Body of pancreas (tissue), 4 donors: ENCODE data around the gene TSC22D2. TPM values are rescaled to one million over a fixed set of nuclear protein-coding genes. Genes with fewer than 3 reads are reported as not detected.

Source experiments
- ATAC-seq: fragments of 150-250 bp; one replicate; pipeline ENCODE4 v1.9.1; 2016
- DNase-seq, 4 donors: peaks; one replicate each; pipeline ENCODE4 v3.0.0-alpha.2; 2019
- H3K27ac ChIP-seq, 4 donors: fragments of 200-600 bp; sonication (generic); 1 replicate in 3 of 4; 2 replicates in 1 of 4; pipeline versions ENCODE4 v1.5.1 to v1.6.1; 2016 to 2019; ENCODE audit warnings: mild to moderate bottlenecking in 1 of 4, mixed read lengths in 1 of 4, moderate library complexity in 1 of 4
- H3K27me3 ChIP-seq, 2 donors: fragments of 200-600 bp; sonication (generic); one replicate each; pipeline ENCODE4 v1.6.0; 2016; ENCODE audit warnings: mild to moderate bottlenecking in 1 of 2
- H3K36me3 ChIP-seq, 2 donors: fragments of 200-600 bp; sonication (generic); replicated peaks in 1 of 2; 2 replicates each; pipeline ENCODE4 v1.5.1; 2016; ENCODE audit warnings: low read depth in 2 of 2; ENCODE audit not compliant: insufficient read depth in 1 of 2
- H3K4me1 ChIP-seq: fragments of 200-600 bp; sonication (generic); one replicate; pipeline ENCODE4 v1.6.0; 2016
- H3K4me3 ChIP-seq, 2 donors: fragments of 200-600 bp; sonication (generic); 1 replicate in 1 of 2; 2 replicates in 1 of 2; pipeline ENCODE4 v1.5.1; 2016 to 2019
- H3K9me3 ChIP-seq, 3 donors: fragments of 200-600 bp; sonication (generic); 1 replicate in 2 of 3; 2 replicates in 1 of 3; pipeline ENCODE4 v1.5.1; 2016
- POLR2A ChIP-seq, 3 donors: fragments of 450-650 bp; IDR thresholded peaks; one replicate each; pipeline ENCODE4 v1.6.1; 2016; ENCODE audit warnings: antibody characterized with exemption in 3 of 3, mild to moderate bottlenecking in 2 of 3
- WGBS, 2 donors: methylation state at CpG; one replicate each; pipeline ENCODE4 v1.1.5; 2017; 5-methylcytosine and 5-hydroxymethylcytosine counted together
- intact Hi-C: fragments of 100-400 bp; cut with DNase I; formaldehyde crosslinking; loops from one replicate; pipeline ENCODE4 v1.15.1; 2023
- total RNA-seq, 2 donors: library from RNA; depleted of rRNA; stranded (reverse); fragments of >200 nt; gene quantifications; one replicate each; pipeline ENCODE4 v1.1.0, GENCODE V29; 2016
- TF ChIP-seq, protein P1 (sequence below), 7 experiments: fragments of 450-650 bp in 4 of 7; fragments of 200-600 bp in 3 of 7; sonication (generic) in 3 of 7; IDR thresholded peaks; one replicate each; pipeline ENCODE4 v1.5.1; 2016 to 2019; ENCODE audit warnings: antibody characterized with exemption in 7 of 7

TSC22D2 gene
- total RNA-seq, 2 donors from 2014 or later, result 9.1 to 15.8 TPM

DNA sequence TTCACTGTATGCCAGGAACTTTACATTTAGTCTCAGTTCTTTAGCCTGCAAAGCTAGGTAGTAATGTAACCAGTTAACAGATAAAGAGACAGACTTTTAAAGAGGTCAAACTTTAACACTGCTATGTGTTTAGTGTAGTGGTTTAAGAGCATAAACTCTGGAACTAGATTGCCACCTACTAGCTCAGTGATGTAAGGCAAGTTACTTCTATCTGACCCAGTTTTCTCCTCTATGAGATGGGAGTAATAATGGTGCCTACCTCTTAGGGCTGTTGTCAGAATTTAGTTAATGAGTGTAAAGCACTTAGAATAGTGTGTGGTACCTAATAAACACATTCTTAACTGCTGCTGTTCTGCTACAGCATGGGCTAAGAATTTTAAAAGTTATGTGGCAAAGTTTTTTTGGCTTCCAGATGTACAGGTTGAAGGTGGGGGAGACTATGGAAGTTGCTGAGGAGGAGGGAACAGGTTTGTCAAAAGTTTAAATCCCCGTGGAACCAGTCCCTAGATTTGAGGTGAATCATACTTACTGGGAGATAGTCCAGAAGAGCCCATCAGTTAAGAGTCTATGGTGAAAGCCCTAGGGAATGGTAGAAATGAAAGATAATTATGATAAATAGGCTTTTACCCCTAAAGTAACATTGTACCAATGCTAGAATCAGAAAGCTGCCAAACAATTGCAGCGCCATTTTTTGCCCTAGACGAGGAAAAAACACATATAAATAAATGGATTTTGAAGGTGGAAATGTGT lies 13.9 kb downstream of the TSC22D2 start:
- Histone ChIP-seq H3K4me3 (no peak overlapping the region), H3K36me3 (no peaks in the 10 kb centered on the region), H3K27ac (no peak overlapping the region), H3K27me3 (no peaks in the 10 kb centered on the region), H3K4me1 (peaks cover 48% of the 10 kb centered on the region), H3K9me3 (no peaks in the 10 kb centered on the region)
- 62 to 64% methylated on average over 3 of the region's 3 CpGs for WGBS, 2 donors
- no peak for ATAC-seq
- TF ChIP-seq, protein P1, sequence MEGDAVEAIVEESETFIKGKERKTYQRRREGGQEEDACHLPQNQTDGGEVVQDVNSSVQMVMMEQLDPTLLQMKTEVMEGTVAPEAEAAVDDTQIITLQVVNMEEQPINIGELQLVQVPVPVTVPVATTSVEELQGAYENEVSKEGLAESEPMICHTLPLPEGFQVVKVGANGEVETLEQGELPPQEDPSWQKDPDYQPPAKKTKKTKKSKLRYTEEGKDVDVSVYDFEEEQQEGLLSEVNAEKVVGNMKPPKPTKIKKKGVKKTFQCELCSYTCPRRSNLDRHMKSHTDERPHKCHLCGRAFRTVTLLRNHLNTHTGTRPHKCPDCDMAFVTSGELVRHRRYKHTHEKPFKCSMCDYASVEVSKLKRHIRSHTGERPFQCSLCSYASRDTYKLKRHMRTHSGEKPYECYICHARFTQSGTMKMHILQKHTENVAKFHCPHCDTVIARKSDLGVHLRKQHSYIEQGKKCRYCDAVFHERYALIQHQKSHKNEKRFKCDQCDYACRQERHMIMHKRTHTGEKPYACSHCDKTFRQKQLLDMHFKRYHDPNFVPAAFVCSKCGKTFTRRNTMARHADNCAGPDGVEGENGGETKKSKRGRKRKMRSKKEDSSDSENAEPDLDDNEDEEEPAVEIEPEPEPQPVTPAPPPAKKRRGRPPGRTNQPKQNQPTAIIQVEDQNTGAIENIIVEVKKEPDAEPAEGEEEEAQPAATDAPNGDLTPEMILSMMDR (IDR thresholded peaks at IDR 0.05), result no peak
- TF ChIP-seq POLR2A (IDR thresholded peaks at IDR 0.05), result no peak
- DNase-seq, result no peak
- intact Hi-C loops, result no loop called here

DNA sequence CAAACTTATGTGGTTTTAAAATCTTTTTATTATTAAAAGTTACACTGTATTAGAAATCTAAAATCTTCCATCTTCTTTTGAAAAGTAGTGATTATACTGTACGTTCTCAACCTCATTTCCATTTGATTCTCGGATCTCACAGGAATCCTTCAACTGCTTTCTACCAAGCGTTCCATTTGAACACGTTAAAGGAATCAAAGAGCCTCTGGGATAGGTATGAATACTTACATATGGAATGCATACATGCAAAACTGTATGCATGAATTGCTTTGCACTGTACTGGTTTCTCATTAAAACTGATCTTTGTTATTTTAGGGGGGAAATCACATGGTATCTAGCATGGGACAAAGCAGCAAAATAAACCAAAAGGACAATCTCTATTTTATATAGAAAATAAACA lies 14.8 kb downstream of the TSC22D2 start:
- H3K27me3 ChIP-seq, result no peaks in the 10 kb centered on the region
- intact Hi-C loops, result no loop called here
- 86% methylated on average over 4 of the region's 4 CpGs for WGBS, 2 donors
- H3K27ac ChIP-seq, result no peak overlapping the region
- H3K9me3 ChIP-seq, result no peaks in the 10 kb centered on the region
- no peak for ATAC-seq
- no peak for DNase-seq
- no peaks in the 10 kb centered on the region for H3K36me3 ChIP-seq
- TF ChIP-seq POLR2A (IDR thresholded peaks at IDR 0.05), result no peak
- TF ChIP-seq, protein P1 (IDR thresholded peaks at IDR 0.05), result no peak
- no peak overlapping the region for H3K4me3 ChIP-seq
- H3K4me1 ChIP-seq, result peaks cover 46% of the 10 kb centered on the region

DNA sequence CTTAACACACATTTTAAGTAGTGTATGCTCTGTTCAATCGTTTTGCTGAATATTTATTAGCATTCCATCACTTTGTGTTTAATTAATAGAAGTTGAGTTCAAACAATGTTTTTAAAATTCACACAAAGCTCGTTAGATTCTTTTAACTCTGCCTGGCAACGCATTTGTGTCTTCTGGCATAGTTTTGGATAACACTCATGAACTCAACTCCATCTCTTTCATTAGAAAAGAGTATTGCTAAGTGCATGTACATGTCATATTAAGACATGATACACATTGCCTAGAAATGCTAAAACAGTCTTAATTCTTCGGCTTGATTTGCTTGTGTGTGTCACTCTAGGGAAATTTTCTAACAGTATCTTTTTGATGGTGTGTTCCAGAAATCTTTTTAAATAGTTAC lies 15.7 kb downstream of the TSC22D2 start:
- Histone ChIP-seq H3K27me3 (no peaks in the 10 kb centered on the region), H3K27ac (no peak overlapping the region), H3K4me1 (peaks cover 39% of the 10 kb centered on the region), H3K36me3 (no peaks in the 10 kb centered on the region), H3K9me3 (no peaks in the 10 kb centered on the region), H3K4me3 (no peak overlapping the region)
- whole genome bisulfite sequencing, 2 donors, result 42 to 55% methylated on average over 4 of the region's 4 CpGs
- TF ChIP-seq POLR2A (IDR thresholded peaks at IDR 0.05), result no peak
- TF ChIP-seq, protein P1 (IDR thresholded peaks at IDR 0.05), result no peak
- ATAC-seq, result no peak
- intact Hi-C loops, result no loop called here
- no peak for DNase-seq

DNA sequence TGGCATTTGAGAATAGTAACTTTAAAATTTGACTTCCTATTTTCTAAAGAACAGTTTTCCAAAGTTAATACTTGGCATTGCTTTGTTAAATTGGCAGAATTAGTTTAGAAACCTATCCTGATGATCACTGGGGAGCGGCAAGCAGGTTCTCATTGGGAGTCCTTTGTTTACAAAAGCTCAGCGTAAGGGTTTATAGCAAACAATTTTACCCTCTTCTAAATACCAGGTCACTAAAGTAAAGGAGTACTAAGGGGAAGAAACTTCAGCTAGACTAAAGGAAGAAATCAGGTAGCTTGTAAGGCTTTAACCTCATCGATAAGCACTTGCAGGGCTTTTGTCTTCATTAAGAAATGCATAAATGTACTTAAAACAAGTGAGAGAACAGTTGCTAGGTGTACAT lies 18.2 kb downstream of the TSC22D2 start:
- Histone ChIP-seq H3K9me3 (no peaks in the 10 kb centered on the region), H3K27ac (no peak overlapping the region), H3K27me3 (no peaks in the 10 kb centered on the region), H3K4me1 (peaks cover 19% of the 10 kb centered on the region), H3K4me3 (no peak overlapping the region), H3K36me3 (no peaks in the 10 kb centered on the region)
- intact Hi-C loops, result no loop called here
- DNase-seq, result no peak
- TF ChIP-seq, protein P1 (IDR thresholded peaks at IDR 0.05), result no peak
- TF ChIP-seq POLR2A (IDR thresholded peaks at IDR 0.05), result no peak
- no peak for ATAC-seq
- 89 to 94% methylated on average over 3 of the region's 3 CpGs for WGBS, 2 donors

DNA sequence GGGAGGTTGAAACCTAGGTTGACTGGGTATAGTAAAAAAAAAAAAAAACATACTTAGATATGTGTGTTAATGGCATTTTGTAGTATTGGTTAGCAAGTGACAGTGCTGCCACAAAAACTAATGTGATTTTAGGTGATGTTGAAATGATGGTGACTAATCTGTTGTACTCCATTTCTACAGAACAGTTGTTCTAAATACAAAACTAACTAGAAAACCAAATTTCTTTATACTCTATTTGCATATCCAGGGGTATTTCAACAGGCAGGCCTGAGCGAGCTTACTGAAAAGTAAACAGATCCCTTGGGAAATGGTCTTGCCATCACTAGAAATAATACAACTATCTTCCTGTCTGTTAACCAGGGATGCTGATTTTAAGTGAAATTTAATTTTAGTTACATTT lies 20.5 kb downstream of the TSC22D2 start:
- 76 to 88% methylated on average over 1 of the region's 1 CpG for WGBS, 2 donors
- no peak overlapping the region for H3K4me3 ChIP-seq
- no peaks in the 10 kb centered on the region for H3K9me3 ChIP-seq
- intact Hi-C loops, result no loop called here
- no peak for ATAC-seq
- no peaks in the 10 kb centered on the region for H3K27me3 ChIP-seq
- no peaks in the 10 kb centered on the region for H3K36me3 ChIP-seq
- no peak for TF ChIP-seq POLR2A (IDR thresholded peaks at IDR 0.05)
- TF ChIP-seq, protein P1 (IDR thresholded peaks at IDR 0.05), result no peak
- no peak for DNase-seq
- peaks cover 6% of the 10 kb centered on the region for H3K4me1 ChIP-seq
- H3K27ac ChIP-seq, result no peak overlapping the region
